Right ventricle myocardium inferior (tissue), 1 donor: ENCODE results near the gene NUP160. TPM values are rescaled to one million over a fixed set of nuclear protein-coding genes. Genes with fewer than 3 reads are reported as not detected.
"Not testable (repeated sequence)": the region's sequence is repeated elsewhere in the genome, so short reads cannot be mapped to it uniquely, and the experiment has no call there.

ENCODE experiments used
- ATAC-seq: fragments of 200-7000 bp; cut with Tn5 transposase; one replicate; pipeline ENCODE4 v1.9.1; 2020; ENCODE audit warnings: mild to moderate bottlenecking, moderate library complexity
- DNase-seq: peaks from one replicate; pipeline ENCODE4 v3.0.0; 2021; ENCODE audit errors: missing footprints
- intact Hi-C: fragments of 100-400 bp; cut with DNase I; formaldehyde crosslinking; loops from one replicate; pipeline ENCODE4 v1.11.0; 2022
- total RNA-seq: library from RNA; stranded (reverse); fragmentation: NEBNext Ultra II Directional; extraction: Animal tissue kit (Norgen Biotek cat#: 25700); gene quantifications from one replicate; pipeline ENCODE4 v1.2.1, GENCODE V29; 2021
- donor health status: DM: no; HTN: yes; CAD: no; lungs with severe emphysema.

NUP160 gene
- total RNA-seq, 1 donor from 2014 or later: 15.3 TPM

DNA sequence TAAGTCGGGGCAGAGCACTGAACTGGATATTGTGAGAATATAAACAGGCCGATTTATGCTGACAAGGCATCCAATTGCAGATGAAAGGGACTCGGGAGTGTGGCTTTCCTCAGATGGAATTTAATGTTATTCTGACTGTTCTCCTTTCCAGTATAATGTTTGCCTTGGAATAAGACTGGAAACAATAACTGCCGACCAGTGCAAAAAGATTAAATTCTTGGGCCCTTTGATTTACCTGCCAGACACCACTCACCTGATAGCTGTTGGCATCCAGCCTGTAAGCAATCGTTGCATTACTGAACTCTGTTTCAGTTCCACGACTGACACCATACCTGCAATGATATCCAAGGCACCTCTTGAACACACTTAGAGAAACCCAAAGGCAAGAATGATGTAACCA lies 10.9 kb downstream of the NUP160 start:
- intact Hi-C loops: no loop called here
- DNase-seq: no peak

DNA sequence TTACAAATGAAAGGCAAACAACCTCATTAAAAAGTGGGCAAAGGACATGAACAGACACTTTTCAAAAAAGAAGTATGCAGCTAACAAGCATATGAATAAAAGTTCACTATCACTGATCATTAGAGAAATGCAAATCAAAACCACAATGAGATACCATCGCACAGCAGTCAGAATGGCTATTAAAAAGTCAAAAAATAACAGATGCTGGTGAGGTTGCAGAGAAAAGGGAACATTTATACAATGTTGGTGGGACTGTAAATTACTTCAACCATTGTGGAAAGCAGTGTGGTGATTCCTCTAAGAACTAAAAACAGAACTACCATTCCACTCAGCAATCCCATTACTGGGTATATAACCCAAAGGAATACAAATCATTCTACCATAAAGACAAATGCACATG lies 18.1 kb downstream of the NUP160 start:
- intact Hi-C loops, DNase-seq, ATAC-seq: not testable (repeated sequence)

More for the DNA sequence above, 10.9 kb downstream of the NUP160 start:
- no peak for ATAC-seq

DNA sequence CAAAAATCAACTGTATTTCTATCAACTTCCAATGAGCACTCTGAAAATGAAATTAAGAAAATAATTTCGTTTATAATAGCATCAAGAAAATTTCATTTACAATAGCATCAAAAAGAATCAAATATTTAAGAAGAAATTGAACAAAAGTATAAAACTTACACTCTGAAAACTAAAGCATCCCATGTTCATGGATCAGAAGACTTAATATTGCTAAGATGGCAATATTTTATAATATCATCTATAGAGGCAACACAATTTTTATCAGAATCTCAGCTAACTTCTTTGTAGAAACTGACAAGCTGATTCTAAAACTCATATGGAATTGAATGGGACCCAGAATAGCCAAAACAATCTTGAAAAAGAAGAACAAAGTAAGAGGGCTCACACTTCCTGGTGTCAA lies 19.9 kb downstream of the NUP160 start:
- intact Hi-C loops: no loop called here
- no peak for DNase-seq
- no peak for ATAC-seq

DNA sequence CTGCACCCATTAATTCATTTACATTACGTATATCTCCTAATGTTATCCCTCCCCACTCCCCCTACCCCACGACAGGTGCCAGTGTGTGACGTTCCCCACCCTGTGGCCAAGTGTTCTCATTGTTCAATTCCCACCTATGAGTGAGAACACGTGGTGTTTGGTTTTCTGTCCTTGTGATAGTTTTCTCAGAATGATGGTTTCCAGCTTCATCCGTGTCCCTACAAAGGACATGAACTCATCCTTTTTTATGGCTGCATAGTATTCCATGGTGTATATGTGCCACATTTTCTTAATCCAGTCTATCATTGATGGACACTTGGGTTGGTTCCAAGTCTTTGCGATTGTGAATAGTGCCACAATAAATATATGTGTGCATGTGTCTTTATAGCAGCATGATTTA lies 25.5 kb downstream of the NUP160 start:
- ATAC-seq, DNase-seq, intact Hi-C loops: not testable (repeated sequence)

DNA sequence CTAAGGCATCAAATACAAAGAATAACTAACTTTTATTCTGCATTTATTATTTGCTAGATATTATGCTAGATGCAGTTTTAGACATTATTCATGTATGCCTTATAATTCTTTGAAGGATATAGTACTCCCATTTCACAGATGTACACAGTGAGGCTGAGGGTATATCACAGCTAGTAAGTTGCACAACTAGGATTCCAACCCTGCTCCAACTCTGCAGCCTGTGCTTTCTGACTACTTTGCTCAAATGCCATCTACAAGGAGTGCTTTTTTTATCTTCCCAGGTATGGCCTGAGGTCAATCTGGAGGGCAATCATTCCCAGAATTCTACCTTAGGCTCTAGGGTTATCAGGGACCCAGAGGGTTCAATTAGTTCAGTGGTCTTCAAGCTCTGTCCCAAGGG lies 28.4 kb downstream of the NUP160 start:
- intact Hi-C loops: no loop called here
- no peak for DNase-seq
- no peak for ATAC-seq

DNA sequence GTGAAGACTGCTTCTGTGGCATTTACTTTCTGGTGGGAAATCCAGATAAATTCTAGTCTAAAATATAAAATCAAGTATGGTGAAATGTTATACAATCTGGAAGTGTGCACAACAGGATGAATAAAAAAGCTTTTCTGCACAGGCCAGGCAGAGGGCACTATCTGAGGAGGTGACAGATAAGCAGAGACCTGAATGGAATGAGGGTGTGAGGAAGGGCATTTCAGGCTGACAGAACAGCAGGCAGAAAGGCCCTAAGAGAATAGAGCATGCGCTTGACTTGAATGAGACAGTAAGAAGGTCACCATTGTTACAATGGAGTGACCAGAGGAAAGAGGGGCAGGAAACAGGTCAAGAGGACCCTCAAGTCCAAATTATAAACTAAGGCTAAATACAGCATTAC lies 47.4 kb downstream of the NUP160 start:
- intact Hi-C loops: no loop called here
- ATAC-seq (peak; percentile 92), DNase-seq (no peak)

DNA sequence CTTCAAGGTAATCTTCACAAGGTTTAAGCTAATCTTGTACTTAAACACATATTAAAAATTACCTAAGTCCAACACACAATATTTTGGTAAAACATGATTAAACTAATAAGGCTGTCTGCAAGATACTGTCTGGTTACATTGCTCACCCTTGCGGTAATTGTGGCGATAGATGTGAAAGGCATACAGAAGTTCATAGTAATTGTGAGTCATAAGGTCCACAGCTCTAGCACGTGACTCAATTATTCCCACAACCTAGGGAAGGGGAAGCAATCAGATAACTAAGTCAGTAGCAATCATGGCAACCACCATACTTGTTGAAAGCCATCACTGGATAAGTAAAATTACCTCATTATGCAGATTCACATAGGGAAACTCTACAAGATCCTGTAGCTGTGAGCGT lies 50.5 kb downstream of the NUP160 start:
- ATAC-seq (no peak), DNase-seq (no peak)
- intact Hi-C loops: no loop called here

DNA sequence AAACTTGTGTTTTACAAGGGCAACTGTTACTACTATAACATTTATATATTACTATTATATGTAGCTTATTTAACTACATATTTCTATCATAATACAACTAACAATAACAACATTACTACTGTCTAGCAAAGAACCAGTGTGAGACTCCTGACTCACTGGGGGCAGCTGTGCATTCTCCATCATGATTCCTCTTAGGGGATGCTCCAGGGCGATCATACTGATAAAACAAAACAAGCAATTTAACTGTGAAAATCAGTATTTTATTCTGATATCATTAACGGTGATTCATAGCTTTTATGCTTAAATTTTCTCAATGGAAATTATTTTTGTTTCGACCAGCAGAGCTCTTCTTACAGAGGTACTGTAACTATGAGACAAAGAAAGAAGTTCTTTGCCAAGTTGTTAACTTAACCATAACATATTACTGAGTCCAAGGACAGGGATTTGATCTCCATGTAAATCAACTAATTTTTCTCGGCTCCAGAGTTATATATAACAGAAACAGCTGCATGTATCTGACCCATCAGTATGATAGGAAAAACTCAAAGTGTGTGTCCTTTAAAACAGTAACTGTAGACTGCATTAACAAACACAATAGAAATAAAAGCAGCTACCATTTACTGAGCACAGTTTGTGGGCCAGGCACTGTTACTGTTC lies 56.2 kb downstream of the NUP160 start:
- intact Hi-C loops: loop anchor here (2.0 kb wide), 1 partner anchor 25 kb away; the partner anchor contains the start of gene FNBP4
- DNase-seq: no peak
- no peak for ATAC-seq

DNA sequence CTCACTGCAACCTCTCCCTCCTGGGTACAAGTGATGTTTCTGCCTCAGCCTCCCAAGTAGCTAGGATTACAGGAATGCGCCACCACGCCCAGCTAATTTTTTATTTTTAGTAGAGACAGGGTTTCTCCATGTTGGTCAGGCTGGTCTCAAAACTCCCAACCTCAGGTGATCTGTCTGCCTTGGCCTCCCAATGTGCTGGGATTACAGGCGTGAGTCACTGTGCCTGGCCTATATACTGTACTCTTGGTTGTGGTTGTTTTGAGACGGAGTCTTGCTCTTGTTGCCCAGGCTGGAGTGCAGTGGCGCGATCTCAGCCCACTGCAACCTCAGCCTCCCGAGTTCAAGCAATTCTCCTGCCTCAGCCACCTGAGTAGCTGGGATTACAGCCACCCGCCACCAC lies 58.1 kb downstream of the NUP160 start:
- DNase-seq, intact Hi-C loops, ATAC-seq: not testable (repeated sequence)

DNA sequence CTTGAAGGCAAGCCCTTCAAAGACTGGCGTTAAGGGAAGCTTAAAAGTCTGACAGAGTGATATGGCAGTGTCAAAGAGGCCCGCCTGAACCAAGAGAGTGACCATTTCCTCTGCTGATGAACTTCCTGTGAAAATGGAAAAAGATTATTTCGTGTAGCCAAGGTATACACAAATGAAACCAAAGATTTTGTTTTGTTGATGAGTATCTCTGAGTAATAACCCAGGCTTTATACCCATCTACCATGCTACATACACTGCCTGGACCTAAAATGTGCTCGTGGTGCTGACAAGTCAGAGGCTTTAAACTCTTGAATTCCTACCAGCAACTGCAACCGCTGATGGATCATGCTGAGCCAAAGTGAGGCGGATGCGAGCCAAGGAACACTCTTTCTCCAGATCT lies 60.0 kb downstream of the NUP160 start:
- intact Hi-C loops: no loop called here
- no peak for ATAC-seq
- DNase-seq: no peak

DNA sequence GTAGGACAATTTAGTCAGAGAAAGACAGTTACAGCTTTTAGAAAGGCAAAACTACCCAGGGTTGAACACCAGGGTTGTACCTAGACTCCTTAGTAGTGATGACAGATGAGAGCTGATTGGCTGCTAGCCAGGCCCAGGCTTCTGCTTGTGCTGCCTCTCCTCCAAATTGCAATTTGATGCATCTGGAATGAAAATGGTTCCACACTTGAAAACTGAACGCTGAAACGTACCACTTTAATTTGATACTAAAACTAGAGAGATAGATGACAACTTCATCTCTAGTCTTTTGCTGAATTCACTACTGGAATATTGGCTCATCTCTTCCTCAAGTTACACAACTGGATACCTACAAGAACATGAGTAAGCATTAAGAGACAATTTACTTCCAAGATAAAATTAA lies 61.8 kb downstream of the NUP160 start:
- intact Hi-C loops: no loop called here
- peak; percentile 85 for ATAC-seq
- peak; percentile 76 for DNase-seq

DNA sequence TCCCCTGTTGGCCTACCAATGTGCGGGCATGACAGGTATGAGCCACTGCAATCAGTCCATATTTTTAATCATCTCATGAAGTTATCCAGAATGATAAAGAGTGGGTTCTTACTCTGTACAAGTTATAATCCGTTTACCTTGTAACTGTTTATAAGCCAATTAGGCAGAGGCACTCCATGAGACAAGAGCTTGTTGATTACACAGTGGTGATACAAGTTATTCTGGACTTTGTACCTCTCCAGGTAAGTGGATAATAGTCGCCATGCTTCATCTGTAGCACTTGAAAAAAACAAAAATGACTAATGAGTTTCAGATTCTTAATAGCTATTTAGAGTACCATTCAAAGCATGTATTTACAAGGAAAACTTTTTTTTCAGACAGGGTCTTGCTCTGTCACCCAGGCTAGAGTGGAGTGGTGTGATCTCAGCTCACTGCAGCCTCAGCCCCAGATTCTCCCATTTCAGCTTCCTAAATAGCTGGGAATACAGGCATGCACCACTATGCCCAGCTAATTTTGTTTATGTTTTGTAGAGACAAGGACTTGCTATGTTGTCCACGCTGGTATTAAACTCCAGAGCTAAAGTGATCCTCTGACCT lies 63.3 kb downstream of the NUP160 start:
- intact Hi-C loops: no loop called here
- ATAC-seq: peak; percentile 33
- DNase-seq: no peak

DNA sequence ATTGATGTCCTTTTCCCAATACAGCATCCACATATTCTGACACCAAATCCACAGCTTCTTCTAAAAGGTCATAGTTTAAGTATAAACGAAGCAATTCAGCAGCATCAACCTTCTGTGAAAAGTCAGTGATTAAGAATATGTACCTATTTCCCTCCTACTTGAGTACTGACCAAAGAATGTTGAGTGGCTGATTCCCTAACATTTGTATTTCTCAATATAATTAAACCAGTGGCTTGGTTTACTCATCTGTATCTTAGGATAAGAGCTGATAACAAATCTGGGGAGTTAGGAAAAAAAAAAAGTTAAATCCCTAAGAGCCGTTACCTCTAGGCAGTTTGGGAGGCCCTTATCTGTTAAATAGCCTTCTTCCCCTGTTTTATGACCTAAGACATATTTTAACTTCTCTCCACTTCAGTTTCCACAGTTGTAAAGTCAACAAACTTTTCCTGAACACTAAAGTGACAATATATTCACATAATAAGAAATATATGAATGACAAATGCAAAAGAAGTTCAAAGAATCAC lies 65.0 kb downstream of the NUP160 start:
- ATAC-seq (no peak), DNase-seq (no peak)
- intact Hi-C loops: no loop called here

DNA sequence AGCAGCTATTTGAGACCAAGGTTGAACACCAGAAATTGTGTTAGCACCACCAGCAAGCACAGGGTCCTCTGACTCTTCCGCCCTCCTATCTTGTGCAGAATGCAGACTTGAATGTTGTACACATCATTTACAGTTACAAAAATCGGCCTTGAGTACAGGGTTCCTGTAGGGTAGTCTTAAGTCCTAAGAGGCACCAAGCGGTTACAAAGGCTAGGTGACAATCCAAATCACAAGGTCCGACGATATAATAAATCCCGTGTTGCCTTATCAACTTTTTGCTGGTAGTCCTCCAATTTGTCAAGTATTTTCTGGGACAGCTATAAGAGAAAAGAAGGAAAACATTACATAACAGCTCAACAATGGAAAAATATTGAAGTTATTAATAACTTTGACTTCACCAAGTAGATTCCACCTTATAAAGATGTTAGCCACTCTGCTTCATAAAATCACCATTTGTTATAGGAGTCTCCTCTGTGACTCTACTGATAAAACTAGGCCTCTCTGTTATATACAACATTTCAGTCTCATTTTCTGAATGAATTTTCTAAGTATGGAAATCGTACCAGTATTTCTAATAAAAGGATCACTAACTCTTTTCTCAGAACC lies 69.2 kb downstream of the NUP160 start:
- intact Hi-C loops: no loop called here
- ATAC-seq (peak; percentile 67), DNase-seq (no peak)

DNA sequence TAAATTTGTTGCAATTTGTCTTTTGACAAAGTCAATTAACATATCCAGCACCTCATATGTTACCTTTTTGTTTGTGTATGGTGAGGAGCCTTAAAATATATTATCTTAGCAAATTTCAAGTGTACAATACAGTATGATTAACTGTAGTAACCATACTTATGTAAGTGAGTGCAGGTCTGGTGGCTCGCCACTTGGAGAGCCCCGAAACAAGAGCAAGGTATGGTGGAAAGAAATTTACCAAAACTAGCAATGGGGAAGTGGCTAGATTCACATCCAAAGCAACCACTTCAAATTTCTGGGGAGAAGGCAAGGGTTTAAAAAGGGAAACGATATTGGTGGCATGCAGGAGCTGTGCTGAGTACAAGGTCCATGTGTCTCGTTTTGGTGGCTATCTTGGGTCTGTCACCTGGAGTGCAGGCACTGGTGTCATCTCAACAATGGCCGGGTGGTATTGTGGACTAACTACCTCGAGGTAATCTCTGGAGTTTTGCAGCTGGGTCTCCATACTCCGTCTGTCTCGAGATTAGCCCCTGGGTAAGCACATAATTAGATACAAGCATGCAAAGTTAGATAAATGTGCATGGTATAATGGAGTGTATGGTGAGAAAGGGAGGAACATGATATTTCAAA lies 72.8 kb downstream of the NUP160 start:
- intact Hi-C loops: no loop called here
- no peak for DNase-seq
- no peak for ATAC-seq

DNA sequence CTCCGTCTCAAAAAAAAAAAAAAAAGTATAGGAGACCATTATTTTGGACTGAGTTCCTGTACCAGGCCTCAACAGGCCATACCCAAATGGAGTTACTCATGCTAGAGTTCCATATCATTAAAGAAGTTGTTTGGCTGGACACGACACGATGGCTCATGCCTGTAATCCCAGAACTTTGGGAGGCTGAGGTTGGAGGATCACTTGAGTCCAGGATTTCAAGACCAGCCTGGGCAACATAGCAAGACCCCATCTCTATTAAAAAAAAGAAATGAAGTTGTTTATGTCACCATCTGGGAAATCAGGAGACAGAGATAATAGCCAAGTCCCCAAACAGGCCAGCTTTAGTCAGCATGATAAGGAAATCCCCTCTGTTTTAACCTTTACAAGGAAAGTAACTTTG lies 74.3 kb downstream of the NUP160 start:
- intact Hi-C loops: no loop called here
- no peak for ATAC-seq
- DNase-seq: no peak

DNA sequence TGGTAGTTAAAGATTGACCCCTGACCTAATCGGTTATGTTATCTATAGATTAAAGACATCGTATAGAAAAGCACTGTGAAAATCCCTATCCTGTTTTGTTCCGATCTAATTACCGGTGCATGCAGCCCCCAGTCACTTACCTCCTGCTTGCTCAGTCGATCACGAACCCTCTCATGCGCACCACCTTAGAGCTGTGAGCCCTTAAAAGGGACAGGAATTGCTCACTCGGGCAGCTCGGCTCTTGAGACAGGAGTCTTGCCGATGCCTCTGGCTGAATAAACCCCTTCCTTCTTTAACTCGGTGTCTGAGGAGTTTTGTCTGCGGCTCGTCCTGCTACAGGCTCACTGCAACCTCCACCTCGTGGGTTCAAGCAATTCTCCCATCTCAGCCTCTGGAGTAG lies 78.6 kb downstream of the NUP160 start:
- not testable (repeated sequence) for ATAC-seq, DNase-seq
- intact Hi-C loops: loop anchor here (5.0 kb wide), 1 partner anchor 78 kb away; the partner anchor contains the start of gene NUP160

DNA sequence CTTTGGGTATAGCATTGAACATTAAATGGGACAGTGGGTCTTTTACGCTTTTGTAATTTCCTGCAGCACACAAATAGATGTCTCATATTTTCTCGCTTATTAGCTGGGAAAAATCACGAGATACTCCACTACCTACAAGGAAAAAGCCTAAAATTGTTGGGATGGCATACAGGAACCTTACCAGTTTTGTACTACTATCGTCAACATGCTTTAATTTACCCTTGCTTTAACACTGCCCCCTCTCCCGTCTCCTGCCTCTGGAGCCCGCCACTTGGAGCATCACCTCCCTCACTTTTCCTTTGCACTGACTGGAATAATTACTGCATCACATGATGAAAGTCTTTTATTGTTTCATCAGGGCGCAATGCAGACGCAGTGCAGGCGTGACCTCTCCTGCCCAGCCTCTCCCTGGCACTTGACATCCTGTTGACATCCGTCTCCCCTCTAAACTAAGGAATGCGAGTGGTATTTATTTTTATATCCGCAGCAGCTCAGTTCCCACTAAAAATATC lies 80.0 kb downstream of the NUP160 start:
- ATAC-seq (peak; percentile 63), DNase-seq (peak; percentile 74)
- intact Hi-C loops: loop anchor here (5.0 kb wide), 1 partner anchor 79 kb away; the partner anchor contains the start of gene NUP160
